HepG2 (cell line): ENCODE measurements around the gene STX1B. TPM values are rescaled to one million over a fixed set of nuclear protein-coding genes. Genes with fewer than 3 reads are reported as not detected.

ENCODE experiments used
- CENPX ChIP-seq: sonication (generic); formaldehyde crosslinking; IDR thresholded peaks from 2 replicates; pipeline ENCODE4 v1.9.0; 2021; ENCODE audit warnings: mild to moderate bottlenecking, missing genetic modification reagents, moderate library complexity
- GPBP1L1 ChIP-seq: sonication (generic); formaldehyde crosslinking; IDR thresholded peaks from 2 replicates; pipeline ENCODE4 v1.5.0; 2020; ENCODE audit warnings: mild to moderate bottlenecking, missing genetic modification reagents
- HINFP ChIP-seq: sonication (generic); formaldehyde crosslinking; IDR thresholded peaks from 2 replicates; pipeline ENCODE4 v1.4.0; 2020; ENCODE audit warnings: low read depth, mild to moderate bottlenecking, missing genetic modification reagents
- MED13 ChIP-seq: sonication (generic); formaldehyde crosslinking; IDR thresholded peaks from 2 replicates; pipeline ENCODE4 v1.5.0; 2020; ENCODE audit warnings: missing genetic modification reagents
- MTA3 ChIP-seq: sonication (generic); formaldehyde crosslinking; IDR thresholded peaks from 2 replicates; pipeline ENCODE4 v1.4.0; 2020; ENCODE audit warnings: missing genetic modification reagents
- NFYB ChIP-seq: sonication (generic); formaldehyde crosslinking; IDR thresholded peaks from 2 replicates; pipeline ENCODE4 v1.4.0; 2020; ENCODE audit warnings: missing genetic modification reagents
- PHF5A ChIP-seq: IDR thresholded peaks from one replicate; pipeline ENCODE4 v1.6.1; 2018; ENCODE audit warnings: low read depth, missing genetic modification reagents; ENCODE audit not compliant: unreplicated experiment
- POGZ ChIP-seq: sonication (generic); formaldehyde crosslinking; IDR thresholded peaks from 2 replicates; pipeline ENCODE4 v1.4.0; 2020; ENCODE audit warnings: mild to moderate bottlenecking, missing genetic modification reagents
- POLR2G ChIP-seq: fragments of 200-400 bp; formaldehyde crosslinking; IDR thresholded peaks from 2 replicates; pipeline ENCODE4 v1.6.1; 2018; ENCODE audit warnings: mild to moderate bottlenecking, low read depth, low read length, moderate library complexity
- ZNF12 ChIP-seq: sonication (generic); formaldehyde crosslinking; IDR thresholded peaks from 2 replicates; pipeline ENCODE4 v1.5.0; 2020; ENCODE audit warnings: missing genetic modification reagents
- ZNF282 ChIP-seq: fragments of 450-650 bp; IDR thresholded peaks from 2 replicates; pipeline ENCODE4 v1.6.1; 2018; ENCODE audit not compliant: partially characterized antibody
- ZSCAN30 ChIP-seq: sonication (generic); formaldehyde crosslinking; IDR thresholded peaks from 2 replicates; pipeline ENCODE4 v1.5.0; 2020; ENCODE audit warnings: mild to moderate bottlenecking, missing genetic modification reagents
- polyA plus RNA-seq, 8 experiments: library from polyadenylated mRNA; depleted of rRNA in 3 of 8; stranded (reverse) in 7 of 8; unstranded in 1 of 8; fragments of >200 nt; fragmentation: Illumina TruSeq in 4 of 8; extraction: Trizol in 4 of 8; gene quantifications; 2 replicates each; pipeline versions ENCODE4 v1.2.1 to v1.2.3, GENCODE V29; 2011 to 2016; ENCODE audit warnings: low read depth in 4 of 8, missing spikeins in 1 of 8, mixed read lengths in 1 of 8; ENCODE audit not compliant: insufficient read depth in 1 of 8
- total RNA-seq, 5 experiments: library from RNA; depleted of rRNA; stranded (reverse); fragments of >200 nt; fragmentation: Illumina TruSeq; extraction: Trizol; gene quantifications; 2 replicates each; pipeline ENCODE4 v1.2.3, GENCODE V29; 2016; ENCODE audit warnings: low read depth in 1 of 5
- TF ChIP-seq, protein P1 (sequence below): sonication (generic); formaldehyde crosslinking; IDR thresholded peaks from 2 replicates; pipeline ENCODE4 v1.4.0; 2020; ENCODE audit warnings: mild to moderate bottlenecking, missing genetic modification reagents
- TF ChIP-seq, protein P2 (sequence below): sonication (generic); formaldehyde crosslinking; IDR thresholded peaks from 2 replicates; pipeline ENCODE4 v1.5.0; 2020; ENCODE audit warnings: mild to moderate bottlenecking, missing genetic modification reagents, borderline replicate concordance

STX1B gene
- total and polyA plus RNA-seq, 2 of the 13 experiments (the other 11 are each of a cell fraction or from before 2014, with no cell fraction given): 2.1 to 3.0 TPM

DNA sequence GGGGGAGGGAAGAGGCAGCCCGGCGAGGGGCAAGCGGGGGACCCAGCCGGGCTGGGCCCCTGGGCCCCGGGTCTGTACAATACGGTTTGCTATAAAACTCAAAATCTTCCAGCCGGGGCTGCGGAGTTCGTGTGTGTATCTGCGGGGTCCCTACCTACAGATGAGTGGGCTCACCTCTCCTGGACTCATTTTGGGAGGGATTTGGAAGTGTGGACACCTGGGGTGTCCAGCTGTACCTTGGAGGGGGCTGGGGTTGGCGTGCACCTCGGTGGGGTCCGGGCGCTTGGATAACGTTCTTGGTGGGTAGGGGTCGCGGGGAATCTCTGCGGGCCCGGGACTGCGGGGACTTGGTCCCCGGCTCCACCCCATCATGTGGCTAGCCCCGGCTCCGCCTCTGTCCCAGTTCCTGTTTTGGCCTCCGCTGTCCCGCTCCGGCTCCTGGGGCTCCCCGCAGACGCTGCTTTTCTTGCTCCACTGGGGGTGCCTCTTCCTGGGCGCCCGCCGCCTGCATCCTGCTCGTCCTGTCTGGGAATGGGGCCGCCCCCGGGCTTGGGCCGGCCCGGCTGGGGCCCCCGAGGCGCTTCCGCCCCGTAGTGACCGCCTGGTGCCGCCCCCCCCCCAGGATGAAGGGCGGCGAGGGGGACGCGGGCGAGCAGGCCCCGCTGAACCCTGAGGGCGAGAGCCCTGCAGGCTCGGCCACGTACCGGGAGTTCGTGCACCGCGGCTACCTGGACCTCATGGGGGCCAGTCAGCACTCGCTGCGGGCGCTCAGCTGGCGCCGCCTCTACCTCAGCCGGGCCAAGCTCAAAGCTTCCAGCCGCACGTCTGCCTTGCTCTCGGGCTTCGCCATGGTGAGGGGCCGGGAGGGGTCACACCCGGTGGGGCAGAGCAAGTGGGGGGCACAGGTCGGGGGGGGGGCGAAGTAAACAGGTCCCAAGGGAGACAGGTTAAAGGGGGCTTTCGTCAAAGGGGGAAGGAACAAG, 61.5 kb downstream of the STX1B start, which contains the start of gene ORAI3 (continued):
- TF ChIP-seq ZNF12 (CRISPR knock-in tag) (peak; percentile 38; the same call in 1 of the 2 replicates), GPBP1L1 (CRISPR knock-in tag) (no peak), MTA3 (no peak), HINFP (CRISPR knock-in tag) (no peak), NFYB (CRISPR knock-in tag) (no peak), CENPX (CRISPR knock-in tag) (no peak), POLR2G (peak; percentile 91), POGZ (CRISPR knock-in tag) (no peak), ZSCAN30 (CRISPR knock-in tag) (no peak), ZNF282 (no peak), PHF5A (CRISPR knock-in tag) (no peak), MED13 (no peak)
- TF ChIP-seq, protein P1, sequence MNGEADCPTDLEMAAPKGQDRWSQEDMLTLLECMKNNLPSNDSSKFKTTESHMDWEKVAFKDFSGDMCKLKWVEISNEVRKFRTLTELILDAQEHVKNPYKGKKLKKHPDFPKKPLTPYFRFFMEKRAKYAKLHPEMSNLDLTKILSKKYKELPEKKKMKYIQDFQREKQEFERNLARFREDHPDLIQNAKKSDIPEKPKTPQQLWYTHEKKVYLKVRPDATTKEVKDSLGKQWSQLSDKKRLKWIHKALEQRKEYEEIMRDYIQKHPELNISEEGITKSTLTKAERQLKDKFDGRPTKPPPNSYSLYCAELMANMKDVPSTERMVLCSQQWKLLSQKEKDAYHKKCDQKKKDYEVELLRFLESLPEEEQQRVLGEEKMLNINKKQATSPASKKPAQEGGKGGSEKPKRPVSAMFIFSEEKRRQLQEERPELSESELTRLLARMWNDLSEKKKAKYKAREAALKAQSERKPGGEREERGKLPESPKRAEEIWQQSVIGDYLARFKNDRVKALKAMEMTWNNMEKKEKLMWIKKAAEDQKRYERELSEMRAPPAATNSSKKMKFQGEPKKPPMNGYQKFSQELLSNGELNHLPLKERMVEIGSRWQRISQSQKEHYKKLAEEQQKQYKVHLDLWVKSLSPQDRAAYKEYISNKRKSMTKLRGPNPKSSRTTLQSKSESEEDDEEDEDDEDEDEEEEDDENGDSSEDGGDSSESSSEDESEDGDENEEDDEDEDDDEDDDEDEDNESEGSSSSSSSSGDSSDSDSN (CRISPR knock-in tag): peak; percentile 68; the same call in 1 of the 2 replicates
- TF ChIP-seq, protein P2, sequence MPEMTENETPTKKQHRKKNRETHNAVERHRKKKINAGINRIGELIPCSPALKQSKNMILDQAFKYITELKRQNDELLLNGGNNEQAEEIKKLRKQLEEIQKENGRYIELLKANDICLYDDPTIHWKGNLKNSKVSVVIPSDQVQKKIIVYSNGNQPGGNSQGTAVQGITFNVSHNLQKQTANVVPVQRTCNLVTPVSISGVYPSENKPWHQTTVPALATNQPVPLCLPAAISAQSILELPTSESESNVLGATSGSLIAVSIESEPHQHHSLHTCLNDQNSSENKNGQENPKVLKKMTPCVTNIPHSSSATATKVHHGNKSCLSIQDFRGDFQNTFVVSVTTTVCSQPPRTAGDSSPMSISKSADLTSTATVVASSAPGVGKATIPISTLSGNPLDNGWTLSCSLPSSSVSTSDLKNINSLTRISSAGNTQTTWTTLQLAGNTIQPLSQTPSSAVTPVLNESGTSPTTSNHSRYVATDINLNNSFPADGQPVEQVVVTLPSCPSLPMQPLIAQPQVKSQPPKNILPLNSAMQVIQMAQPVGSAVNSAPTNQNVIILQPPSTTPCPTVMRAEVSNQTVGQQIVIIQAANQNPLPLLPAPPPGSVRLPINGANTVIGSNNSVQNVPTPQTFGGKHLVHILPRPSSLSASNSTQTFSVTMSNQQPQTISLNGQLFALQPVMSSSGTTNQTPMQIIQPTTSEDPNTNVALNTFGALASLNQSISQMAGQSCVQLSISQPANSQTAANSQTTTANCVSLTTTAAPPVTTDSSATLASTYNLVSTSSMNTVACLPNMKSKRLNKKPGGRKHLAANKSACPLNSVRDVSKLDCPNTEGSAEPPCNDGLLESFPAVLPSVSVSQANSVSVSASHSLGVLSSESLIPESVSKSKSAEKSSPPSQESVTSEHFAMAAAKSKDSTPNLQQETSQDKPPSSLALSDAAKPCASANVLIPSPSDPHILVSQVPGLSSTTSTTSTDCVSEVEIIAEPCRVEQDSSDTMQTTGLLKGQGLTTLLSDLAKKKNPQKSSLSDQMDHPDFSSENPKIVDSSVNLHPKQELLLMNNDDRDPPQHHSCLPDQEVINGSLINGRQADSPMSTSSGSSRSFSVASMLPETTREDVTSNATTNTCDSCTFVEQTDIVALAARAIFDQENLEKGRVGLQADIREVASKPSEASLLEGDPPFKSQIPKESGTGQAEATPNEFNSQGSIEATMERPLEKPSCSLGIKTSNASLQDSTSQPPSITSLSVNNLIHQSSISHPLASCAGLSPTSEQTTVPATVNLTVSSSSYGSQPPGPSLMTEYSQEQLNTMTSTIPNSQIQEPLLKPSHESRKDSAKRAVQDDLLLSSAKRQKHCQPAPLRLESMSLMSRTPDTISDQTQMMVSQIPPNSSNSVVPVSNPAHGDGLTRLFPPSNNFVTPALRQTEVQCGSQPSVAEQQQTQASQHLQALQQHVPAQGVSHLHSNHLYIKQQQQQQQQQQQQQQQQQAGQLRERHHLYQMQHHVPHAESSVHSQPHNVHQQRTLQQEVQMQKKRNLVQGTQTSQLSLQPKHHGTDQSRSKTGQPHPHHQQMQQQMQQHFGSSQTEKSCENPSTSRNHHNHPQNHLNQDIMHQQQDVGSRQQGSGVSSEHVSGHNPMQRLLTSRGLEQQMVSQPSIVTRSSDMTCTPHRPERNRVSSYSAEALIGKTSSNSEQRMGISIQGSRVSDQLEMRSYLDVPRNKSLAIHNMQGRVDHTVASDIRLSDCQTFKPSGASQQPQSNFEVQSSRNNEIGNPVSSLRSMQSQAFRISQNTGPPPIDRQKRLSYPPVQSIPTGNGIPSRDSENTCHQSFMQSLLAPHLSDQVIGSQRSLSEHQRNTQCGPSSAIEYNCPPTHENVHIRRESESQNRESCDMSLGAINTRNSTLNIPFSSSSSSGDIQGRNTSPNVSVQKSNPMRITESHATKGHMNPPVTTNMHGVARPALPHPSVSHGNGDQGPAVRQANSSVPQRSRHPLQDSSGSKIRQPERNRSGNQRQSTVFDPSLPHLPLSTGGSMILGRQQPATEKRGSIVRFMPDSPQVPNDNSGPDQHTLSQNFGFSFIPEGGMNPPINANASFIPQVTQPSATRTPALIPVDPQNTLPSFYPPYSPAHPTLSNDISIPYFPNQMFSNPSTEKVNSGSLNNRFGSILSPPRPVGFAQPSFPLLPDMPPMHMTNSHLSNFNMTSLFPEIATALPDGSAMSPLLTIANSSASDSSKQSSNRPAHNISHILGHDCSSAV (CRISPR knock-in tag): peak; percentile 50; the same call in 1 of the 2 replicates
